ENCODE measurements around the gene PARD3. TPM values are rescaled to one million over a fixed set of nuclear protein-coding genes. Genes with fewer than 3 reads are reported as not detected.
"Not testable (repeated sequence)": the region's sequence is repeated elsewhere in the genome, so short reads cannot be mapped to it uniquely, and the experiment has no call there.

Gene PARD3
- total RNA-seq, 1 experiment from 2014 or later, result 44.2 TPM

DNA sequence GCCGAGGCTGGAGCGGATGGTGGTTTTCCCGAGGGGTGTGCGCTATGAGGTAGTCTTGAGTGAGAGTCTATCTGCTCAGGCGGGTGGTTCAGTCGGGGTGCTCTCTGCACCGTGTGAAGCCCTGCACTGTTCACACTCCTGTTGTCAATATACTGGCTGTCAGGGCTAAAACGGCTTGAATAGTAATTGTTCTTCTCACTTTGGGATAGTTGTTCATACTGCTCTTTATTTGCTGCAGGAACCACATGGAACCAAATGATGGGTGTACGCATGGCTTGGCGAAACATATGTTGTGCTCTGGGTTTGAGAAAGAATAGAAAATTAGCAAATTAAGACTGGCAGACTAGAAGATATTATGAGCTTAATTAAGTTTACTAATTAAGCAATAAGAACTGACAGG lies 432.5 kb downstream of the PARD3 start:
- in situ Hi-C loops (cut with HindIII; ENCODE audit: low pct_unique_long_range_greater_than_20kb, low sequenced_read_pairs), result no loop called here

DNA sequence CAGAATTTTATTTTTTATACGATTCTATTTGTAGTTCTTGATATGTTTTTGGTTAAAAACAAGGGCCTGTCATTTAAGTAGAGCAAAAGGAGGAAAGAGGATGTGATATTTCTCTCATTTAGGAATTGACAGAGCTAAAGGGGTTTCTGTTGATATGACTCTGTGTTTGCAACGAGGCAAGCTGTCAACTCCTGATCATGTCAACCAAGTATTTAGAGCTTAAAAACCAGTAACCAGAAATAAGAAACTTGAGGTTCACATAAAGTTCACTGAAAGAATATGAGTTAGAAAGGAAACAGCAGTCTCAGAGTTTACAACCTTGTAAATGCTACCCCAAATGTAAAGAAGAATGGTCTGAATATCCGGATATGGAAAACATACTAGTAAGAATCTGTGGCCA lies 434.2 kb downstream of the PARD3 start:
- in situ Hi-C loops (cut with HindIII; ENCODE audit: low pct_unique_long_range_greater_than_20kb, low sequenced_read_pairs), result no loop called here
- no peak for DNase-seq (ENCODE audit: low read depth, low spot score)

More for the DNA sequence above, 432.5 kb downstream of the PARD3 start:
- DNase-seq (ENCODE audit: low read depth, low spot score), result no peak

DNA sequence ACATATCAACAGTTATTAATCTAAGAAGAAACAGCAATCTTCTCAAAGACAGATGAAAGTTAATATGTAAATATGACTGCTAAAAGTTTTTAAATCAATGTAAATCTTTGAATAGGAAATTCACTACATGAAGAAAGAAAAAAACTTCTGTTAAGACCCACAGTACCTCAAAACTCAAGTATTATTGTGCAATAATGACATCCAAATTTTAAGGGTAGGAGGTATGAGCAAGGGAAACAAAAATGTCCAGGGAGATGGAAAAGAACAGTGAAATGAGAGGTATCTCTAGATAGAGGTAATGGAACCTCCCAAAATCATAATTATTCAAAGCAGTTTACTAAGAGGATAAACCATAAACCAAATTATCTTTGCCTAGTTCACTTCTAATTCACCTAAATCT lies 436.8 kb downstream of the PARD3 start:
- in situ Hi-C loops (cut with HindIII; ENCODE audit: low pct_unique_long_range_greater_than_20kb, low sequenced_read_pairs), result no loop called here
- DNase-seq (ENCODE audit: low read depth, low spot score), result no peak

DNA sequence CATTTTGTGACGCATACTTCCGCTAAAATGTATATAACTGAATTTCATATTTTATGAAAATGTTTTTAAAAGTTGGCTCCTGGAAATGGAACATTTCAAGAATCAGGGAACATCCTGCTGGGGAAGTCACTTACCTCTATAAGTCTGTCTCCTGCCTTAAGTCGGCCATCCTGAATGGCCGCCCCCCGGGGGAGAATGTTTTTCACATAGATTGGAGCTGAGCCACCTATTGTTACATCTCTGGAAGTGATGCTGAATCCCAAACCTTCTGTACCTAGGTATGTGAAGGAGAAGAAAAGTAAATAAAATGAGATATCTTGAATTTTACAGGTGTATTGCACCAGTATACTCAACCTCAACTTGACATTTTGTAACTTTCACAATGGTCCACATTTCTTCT lies 437.3 kb downstream of the PARD3 start:
- DNase-seq (ENCODE audit: low read depth, low spot score), result no peak
- in situ Hi-C loops (cut with HindIII; ENCODE audit: low pct_unique_long_range_greater_than_20kb, low sequenced_read_pairs), result no loop called here

DNA sequence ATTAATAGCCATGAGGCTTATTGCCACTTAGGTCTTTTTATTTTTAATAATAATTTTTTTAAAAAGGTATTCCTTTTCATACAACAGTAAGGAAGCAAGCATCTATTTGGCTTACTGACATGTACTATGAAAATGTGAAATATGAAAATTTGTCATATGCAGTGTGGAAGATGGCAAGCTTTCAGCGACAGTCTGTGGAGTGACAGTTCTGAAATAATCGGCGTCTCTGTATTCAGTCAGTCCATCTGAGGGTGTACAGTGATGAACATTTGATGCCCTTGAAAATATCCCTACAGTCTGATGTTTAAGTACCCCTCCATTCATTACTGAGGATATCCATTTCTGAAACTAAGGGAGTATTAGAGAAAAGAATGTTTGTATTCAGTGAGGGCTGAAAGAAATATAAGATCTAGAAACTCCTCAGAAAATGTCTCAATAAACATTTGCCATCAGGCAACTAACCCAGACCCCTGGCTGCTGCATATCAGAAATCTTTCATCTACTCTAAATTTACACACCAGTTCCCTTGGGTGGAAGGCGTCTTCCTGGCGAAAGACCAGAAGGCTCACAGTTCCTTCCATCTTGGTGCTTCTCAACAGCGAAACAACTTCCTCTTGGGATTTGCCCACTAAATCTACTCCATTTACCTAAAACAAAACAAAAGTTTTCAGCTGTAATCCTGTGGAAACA lies 440.6 kb downstream of the PARD3 start:
- DNase-seq (ENCODE audit: low read depth, low spot score), result no peak
- in situ Hi-C loops (cut with HindIII; ENCODE audit: low pct_unique_long_range_greater_than_20kb, low sequenced_read_pairs), result no loop called here

DNA sequence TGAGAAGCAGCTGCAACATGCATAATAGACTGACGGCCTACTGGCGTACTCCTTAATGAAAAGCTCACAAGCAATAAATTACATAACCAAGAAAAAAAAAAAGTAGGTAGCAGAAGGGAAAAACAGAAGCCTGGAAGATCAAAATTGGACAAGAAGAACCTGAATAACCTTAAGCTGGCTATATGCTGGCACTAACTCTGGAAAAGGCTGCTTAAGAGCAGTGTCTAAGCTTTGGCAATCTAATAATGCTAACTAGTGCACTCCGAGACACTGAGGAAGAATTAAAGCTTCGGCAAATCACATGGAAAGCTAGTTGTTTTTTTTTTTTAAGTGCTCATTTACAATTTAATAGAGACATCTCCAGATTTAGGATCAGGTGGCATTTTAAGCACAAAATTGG lies 441.9 kb downstream of the PARD3 start:
- DNase-seq (ENCODE audit: low read depth, low spot score), result no peak
- in situ Hi-C loops (cut with HindIII; ENCODE audit: low pct_unique_long_range_greater_than_20kb, low sequenced_read_pairs), result no loop called here

DNA sequence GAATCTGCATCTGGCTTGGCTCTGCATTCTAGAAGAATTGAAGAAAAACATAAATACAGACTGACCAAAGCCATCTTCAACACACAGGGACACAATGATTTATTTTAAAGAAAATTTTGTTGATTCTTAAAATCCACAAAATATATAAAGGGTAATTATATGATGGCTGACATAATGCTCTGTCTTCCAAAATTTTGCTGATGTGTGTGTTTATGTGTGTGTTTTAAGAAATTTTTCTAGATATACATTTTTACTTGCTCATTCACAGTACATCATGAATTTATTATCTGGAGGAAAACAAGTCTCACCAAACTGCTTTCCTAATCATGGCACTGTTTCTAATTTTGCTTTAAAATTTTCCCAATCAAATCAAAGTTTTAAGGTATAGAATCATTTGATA lies 442.6 kb downstream of the PARD3 start:
- DNase-seq (ENCODE audit: low read depth, low spot score), result no peak
- in situ Hi-C loops (cut with HindIII; ENCODE audit: low pct_unique_long_range_greater_than_20kb, low sequenced_read_pairs), result no loop called here

DNA sequence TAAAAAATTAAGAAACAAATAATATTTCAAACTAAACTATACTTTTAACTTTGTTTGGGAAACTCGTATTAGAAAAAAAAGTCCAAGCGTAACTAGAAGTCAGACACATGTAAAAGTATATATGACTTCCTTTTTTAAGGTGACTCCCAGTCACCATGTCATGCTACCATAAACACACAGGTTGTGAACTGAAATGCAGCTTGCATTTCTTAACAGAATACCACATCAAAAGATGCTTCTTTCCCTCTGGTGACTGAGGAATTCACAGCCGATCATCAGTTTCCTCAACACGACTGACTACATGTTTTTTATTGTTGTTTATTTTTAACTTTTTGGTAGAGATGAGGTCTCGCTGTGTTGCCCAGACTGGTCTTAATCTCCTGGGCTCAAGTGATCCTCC lies 445.0 kb downstream of the PARD3 start:
- in situ Hi-C loops (cut with HindIII; ENCODE audit: low pct_unique_long_range_greater_than_20kb, low sequenced_read_pairs), result no loop called here
- no peak for DNase-seq (ENCODE audit: low read depth, low spot score)

DNA sequence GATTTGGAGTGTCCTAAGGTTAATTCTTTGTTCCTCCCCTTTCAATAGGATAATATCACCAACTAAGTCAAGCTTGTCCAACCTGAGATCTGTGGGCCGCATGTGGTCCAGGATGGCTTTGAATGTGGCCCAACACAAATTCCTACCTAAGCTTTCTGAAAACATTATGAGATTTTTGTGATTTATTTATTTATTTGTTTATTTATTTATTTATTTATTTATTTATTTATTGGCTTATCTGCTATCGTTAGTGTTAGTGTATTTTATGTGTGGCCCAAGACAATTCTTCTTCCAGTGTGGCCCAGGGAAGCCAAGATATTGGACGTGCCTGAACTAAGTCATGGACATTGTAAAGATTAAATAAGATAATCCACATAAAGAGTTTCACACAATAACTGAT lies 446.0 kb downstream of the PARD3 start:
- in situ Hi-C loops (cut with HindIII; ENCODE audit: low pct_unique_long_range_greater_than_20kb, low sequenced_read_pairs), result no loop called here
- DNase-seq (ENCODE audit: low read depth, low spot score), result no peak

DNA sequence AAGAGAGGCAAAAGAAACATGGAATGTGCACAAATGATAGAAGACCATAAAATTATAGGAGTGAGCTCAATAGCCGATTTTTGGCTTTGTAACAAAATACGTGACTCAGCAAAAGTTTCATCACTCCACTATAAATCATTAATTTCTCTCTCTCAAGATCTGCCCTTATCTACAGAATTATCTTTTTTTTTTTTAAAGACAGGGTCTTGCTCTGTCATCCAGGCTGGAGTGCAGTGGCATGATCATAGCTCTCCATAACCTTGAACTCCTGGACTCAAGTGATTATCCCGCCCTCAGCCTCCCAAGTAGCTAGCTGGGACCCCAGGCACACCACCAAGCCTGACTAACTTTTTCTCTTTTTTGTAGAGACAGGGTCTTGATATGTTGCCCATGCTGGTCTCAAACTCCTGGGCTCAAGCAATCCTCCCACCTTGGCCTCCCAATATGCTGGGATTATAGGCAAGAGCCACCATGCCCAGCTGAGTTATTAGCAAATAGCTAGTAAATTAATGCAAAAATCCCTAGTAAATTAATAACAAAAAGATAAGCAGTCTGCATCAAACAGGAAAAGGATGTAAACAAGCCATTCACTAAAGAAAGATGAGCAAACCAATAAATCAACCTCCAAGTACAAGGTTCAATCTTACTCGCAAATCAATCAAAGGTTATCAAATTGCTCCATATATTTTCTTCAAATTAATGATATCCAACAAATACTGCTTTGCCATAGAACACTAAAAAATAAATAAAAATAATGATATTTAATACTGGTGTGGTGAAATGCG lies 450.7 kb downstream of the PARD3 start:
- DNase-seq (ENCODE audit: low read depth, low spot score), result no peak
- in situ Hi-C loops (cut with HindIII; ENCODE audit: low pct_unique_long_range_greater_than_20kb, low sequenced_read_pairs), result no loop called here

DNA sequence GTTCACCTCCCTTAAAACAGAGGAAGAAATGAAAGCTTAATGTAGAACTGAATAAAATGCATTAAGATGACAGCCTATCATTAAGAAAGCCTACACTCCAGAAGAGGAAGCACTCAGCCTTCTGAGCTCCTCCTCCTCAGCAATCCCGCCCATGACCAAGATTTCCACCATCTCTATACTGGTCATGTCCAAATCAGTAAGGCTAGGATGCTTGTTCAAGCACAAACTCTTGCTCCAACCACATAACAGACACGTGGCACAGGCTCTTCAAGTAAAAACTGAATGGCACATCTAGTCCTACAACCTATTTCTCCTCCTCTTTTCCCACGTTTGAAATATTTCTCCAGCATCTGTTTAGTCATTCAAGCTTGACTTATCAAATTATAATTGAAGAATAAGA lies 454.1 kb downstream of the PARD3 start:
- no peak for DNase-seq (ENCODE audit: low read depth, low spot score)
- in situ Hi-C loops (cut with HindIII; ENCODE audit: low pct_unique_long_range_greater_than_20kb, low sequenced_read_pairs), result no loop called here

DNA sequence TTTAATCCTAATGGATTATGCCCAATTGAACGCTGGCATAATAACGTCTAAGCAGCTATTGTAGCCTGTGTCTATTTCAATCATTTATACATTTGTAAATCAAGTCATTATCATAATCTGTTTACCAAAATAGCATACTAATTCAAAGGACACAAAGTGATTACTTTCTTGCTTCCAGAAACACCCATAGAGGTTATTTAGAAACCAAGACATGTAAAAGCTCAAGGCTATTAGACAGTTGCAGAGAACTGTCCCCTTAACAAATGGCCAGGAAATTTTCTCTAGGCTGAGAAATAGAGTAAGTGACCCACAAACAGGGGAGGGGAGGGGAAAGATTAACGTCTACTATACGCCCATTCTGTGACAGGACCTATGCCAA lies 455.7 kb downstream of the PARD3 start:
- DNase-seq (ENCODE audit: low read depth, low spot score), result no peak
- in situ Hi-C loops (cut with HindIII; ENCODE audit: low pct_unique_long_range_greater_than_20kb, low sequenced_read_pairs), result no loop called here

DNA sequence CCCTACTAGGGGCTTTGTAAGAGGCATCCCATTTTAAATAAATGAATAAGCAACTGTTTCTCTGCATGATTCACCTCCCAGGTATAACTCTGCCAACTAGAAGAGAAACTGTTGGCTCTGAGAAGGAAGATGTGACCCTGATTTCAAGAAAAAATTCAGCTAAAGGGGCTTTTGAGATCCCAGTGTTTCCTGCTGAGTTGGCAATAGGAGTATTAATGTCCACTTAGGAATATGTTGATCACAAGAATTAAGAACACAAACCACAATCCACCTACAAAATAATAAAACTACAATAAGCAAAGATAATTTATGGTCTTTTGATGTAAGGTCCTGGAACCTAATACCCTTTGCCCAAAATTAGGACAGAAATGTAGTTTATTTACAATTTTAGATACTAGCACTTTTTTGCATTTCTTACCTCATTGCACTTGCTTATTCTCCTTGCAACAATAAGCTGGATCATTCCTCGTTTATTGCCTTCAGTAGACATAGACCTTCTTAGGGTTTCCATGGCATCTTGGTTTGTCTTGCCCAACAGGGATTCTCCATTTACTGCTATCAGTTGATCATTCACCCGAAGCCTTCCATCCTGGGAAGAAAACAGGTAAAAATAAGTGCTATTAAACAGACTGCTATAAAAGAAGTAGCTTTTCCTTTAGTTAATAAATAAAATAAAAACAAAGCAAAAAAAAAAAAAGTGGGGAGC lies 456.2 kb downstream of the PARD3 start:
- no peak for DNase-seq (ENCODE audit: low read depth, low spot score)
- in situ Hi-C loops (cut with HindIII; ENCODE audit: low pct_unique_long_range_greater_than_20kb, low sequenced_read_pairs), result no loop called here

DNA sequence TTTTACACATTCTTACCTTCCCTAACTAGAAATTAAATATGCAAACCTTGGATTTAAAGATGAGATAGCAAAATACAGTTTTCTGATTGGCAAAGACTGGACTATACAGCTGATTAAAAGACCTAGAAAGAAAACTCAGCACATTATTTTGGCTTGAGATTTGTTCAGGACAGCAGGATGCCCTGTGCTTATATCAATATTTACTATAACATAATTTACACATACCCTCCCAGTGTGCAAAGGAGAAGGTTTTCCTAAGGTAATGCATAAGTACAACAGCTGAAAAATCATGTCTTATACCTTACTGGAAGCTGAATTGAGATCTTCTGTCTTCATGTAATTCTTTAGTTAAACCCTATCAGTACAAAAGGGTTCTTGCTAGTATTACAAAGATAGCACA lies 458.6 kb downstream of the PARD3 start:
- in situ Hi-C loops (cut with HindIII; ENCODE audit: low pct_unique_long_range_greater_than_20kb, low sequenced_read_pairs), result no loop called here
- no peak for DNase-seq (ENCODE audit: low read depth, low spot score)

DNA sequence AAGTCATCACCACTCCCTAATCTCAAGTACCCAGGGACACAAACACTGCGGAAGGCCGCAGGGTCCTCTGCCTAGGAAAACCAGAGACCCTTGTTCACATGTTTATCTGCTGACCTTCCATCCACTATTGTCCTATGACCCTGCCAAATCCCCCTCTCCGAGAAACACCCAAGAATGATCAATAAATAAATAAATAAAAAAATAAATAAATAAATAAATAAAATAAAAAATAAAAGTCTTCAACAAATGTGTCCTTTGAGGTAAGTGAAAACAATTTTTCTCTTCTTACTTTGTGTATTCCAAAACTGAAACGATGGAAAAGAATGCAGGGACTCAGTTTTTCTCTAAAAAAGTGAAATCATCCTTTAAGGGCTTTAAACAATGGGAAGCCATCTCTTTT lies 461.6 kb downstream of the PARD3 start:
- in situ Hi-C loops (cut with HindIII; ENCODE audit: low pct_unique_long_range_greater_than_20kb, low sequenced_read_pairs); DNase-seq (ENCODE audit: low read depth, low spot score): not testable (repeated sequence)

DNA sequence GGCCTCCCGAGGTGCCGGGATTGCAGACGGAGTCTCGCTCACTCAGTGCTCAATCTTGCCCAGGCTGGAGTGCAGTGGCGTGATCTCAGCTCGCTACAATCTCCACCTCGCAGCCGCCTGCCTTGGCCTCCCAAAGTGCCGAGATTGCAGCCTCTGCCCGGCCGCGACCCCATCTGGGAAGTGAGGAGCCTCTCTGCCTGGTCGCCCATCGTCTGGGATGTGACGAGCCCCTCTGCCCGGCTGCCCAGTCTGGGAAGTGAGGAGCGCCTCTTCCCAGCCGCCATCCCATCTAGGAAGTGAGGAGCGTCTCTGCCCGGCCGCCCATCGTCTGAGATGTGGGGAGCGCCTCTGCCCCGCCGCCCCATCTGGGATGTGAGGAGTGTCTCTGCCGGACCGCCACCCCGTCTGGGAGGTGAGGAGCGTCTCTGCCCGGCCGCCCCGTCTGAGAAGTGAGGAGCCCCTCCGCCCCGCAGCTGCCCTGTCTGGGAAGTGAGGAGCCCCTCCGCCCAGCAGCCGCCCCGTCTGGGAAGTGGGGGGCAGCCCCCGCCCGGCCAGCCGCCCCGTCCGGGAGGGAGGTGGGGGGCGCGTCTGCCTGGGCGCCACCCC lies 462.4 kb downstream of the PARD3 start:
- in situ Hi-C loops (cut with HindIII; ENCODE audit: low pct_unique_long_range_greater_than_20kb, low sequenced_read_pairs); DNase-seq (ENCODE audit: low read depth, low spot score): not testable (repeated sequence)

DNA sequence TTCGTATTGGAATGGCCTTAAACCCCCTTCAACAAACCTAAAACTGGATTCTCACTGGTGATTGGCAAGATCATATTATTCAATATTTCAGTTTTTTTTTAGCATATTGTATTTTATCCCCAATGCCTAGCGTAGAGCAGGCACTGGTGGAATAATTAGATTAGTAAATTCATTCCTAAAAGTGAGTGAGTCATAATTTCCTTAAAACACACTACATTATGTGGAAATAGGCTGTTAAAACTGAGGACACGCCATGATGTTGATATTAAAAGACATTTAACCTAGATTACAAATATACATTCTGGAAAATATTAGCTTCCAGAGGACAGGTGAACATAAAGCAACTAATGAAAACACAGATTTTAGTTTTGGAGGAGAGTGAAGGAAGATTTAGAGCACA lies 463.9 kb downstream of the PARD3 start:
- no peak for DNase-seq (ENCODE audit: low read depth, low spot score)
- in situ Hi-C loops (cut with HindIII; ENCODE audit: low pct_unique_long_range_greater_than_20kb, low sequenced_read_pairs), result no loop called here

DNA sequence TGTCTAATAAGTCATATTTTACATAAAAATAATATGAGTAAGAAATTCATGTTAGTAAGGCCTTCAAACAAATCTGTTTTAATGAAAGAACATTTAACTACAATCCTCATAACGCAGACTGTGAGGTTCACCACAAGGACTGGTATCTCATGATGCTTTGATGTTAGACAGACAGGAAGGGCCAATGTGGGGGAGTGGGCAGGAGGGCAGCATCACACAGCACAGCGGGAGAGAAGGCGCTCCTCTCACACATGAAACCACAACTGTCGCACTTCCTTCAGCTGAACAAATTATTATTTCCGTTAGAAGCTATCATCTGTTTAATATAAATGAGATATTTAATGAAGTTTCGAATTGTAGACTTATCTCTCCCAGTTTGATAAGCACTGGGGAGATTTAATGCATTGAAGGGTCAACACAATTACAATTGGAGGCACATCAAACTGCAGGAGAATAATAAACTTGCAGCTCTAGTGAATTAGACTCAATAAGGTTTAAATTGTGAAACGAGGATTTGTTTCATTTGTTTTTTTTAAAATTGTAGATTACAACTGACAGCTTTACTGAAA lies 466.1 kb downstream of the PARD3 start:
- no peak for DNase-seq (ENCODE audit: low read depth, low spot score)
- in situ Hi-C loops (cut with HindIII; ENCODE audit: low pct_unique_long_range_greater_than_20kb, low sequenced_read_pairs), result no loop called here
